CD14-positive monocyte (primary cell): Measurements from ENCODE around the gene IL15RA. TPM values are rescaled to one million over a fixed set of nuclear protein-coding genes. Genes with fewer than 3 reads are reported as not detected.

Experiments
- DNase-seq, 3 donors: peaks; one replicate each; pipeline ENCODE4 v3.0.0-alpha.2; 2011 to 2022
- H2AFZ ChIP-seq: 2 replicates; pipeline ENCODE4 v1.6.0; 2012; ENCODE audit warnings: mild to moderate bottlenecking, low read depth, low read length, inconsistent platforms; ENCODE audit not compliant: insufficient read depth, poor library complexity, severe bottlenecking
- H3K27ac ChIP-seq, 2 donors: 1 replicate in 1 of 2; 2 replicates in 1 of 2; pipeline ENCODE4 v1.5.1; 2012 to 2013; ENCODE audit warnings: low read length in 2 of 2, control low read depth in 1 of 2, inconsistent platforms in 1 of 2, low read depth in 1 of 2, mild to moderate bottlenecking in 1 of 2
- H3K27me3 ChIP-seq, 2 donors: one replicate each; pipeline versions ENCODE4 v1.6.0 to v1.6.1; 2011 to 2013; ENCODE audit warnings: low read length in 2 of 2; ENCODE audit not compliant: control insufficient read depth in 2 of 2, insufficient read depth in 2 of 2
- H3K36me3 ChIP-seq, 2 donors: replicated peaks in 1 of 2; 1 replicate in 1 of 2; 2 replicates in 1 of 2; pipeline versions ENCODE4 v1.5.1 to v1.6.1; 2012 to 2013; ENCODE audit warnings: low read length in 2 of 2, control low read depth in 1 of 2, inconsistent platforms in 1 of 2, mild to moderate bottlenecking in 1 of 2; ENCODE audit not compliant: insufficient read depth in 2 of 2, control insufficient read depth in 1 of 2
- H3K4me1 ChIP-seq, 2 donors: 1 replicate in 1 of 2; 2 replicates in 1 of 2; pipeline versions ENCODE4 v1.5.1 to v1.6.1; 2012 to 2013; ENCODE audit warnings: low read length in 2 of 2, control low read depth in 1 of 2, inconsistent platforms in 1 of 2, mild to moderate bottlenecking in 1 of 2, moderate library complexity in 1 of 2; ENCODE audit not compliant: insufficient read depth in 2 of 2, control insufficient read depth in 1 of 2
- H3K4me2 ChIP-seq: replicated peaks from 2 replicates; pipeline ENCODE3; 2012; ENCODE audit warnings: low read length, moderate library complexity, mild to moderate bottlenecking; ENCODE audit not compliant: poor library complexity, severe bottlenecking; ENCODE audit errors: extremely low read depth
- H3K4me3 ChIP-seq, 3 experiments: fragments of 200-600 bp in 1 of 3; sonication (generic) in 1 of 3; replicated peaks in 1 of 3; 1 replicate in 2 of 3; 2 replicates in 1 of 3; pipeline ENCODE4 v1.5.1; 2011 to 2013; ENCODE audit warnings: low read length in 3 of 3, mild to moderate bottlenecking in 3 of 3, control low read depth in 2 of 3, low read depth in 2 of 3, inconsistent platforms in 1 of 3, moderate library complexity in 1 of 3
- H3K79me2 ChIP-seq: 2 replicates; pipeline ENCODE4 v1.6.0; 2012; ENCODE audit warnings: mild to moderate bottlenecking, control low read depth, inconsistent platforms, low read length, moderate library complexity; ENCODE audit not compliant: insufficient read depth
- H3K9ac ChIP-seq: 2 replicates; pipeline ENCODE4 v1.6.0; 2017; ENCODE audit warnings: low read length, mild to moderate bottlenecking; ENCODE audit not compliant: insufficient read depth, poor library complexity, severe bottlenecking
- H3K9me3 ChIP-seq, 2 donors: replicated peaks in 1 of 2; 1 replicate in 1 of 2; 2 replicates in 1 of 2; pipeline versions ENCODE4 v1.5.1 to v1.6.1; 2012 to 2013; ENCODE audit warnings: low read length in 2 of 2, control low read depth in 1 of 2; ENCODE audit not compliant: control insufficient read depth in 1 of 2, insufficient read depth in 1 of 2
- H4K20me1 ChIP-seq: 2 replicates; pipeline ENCODE4 v1.6.0; 2012; ENCODE audit warnings: mild to moderate bottlenecking, low read length, control low read depth, moderate library complexity; ENCODE audit not compliant: insufficient read depth
- H3K27ac Mint-ChIP-seq, 7 donors: one replicate each; pipeline ENCODE4 v1.8.0; 2020; ENCODE audit warnings: mild to moderate bottlenecking in 7 of 7, mixed read lengths in 7 of 7, moderate library complexity in 6 of 7, inconsistent platforms in 2 of 7
- H3K27me3 Mint-ChIP-seq, 3 donors: one replicate each; pipeline ENCODE4 v1.8.0; 2021 to 2022; ENCODE audit warnings: low read depth in 3 of 3, mild to moderate bottlenecking in 3 of 3, mixed read lengths in 3 of 3, moderate library complexity in 3 of 3, inconsistent platforms in 1 of 3
- H3K36me3 Mint-ChIP-seq, 2 donors: one replicate each; pipeline ENCODE4 v1.8.0; 2020; ENCODE audit warnings: mixed read lengths in 2 of 2, inconsistent platforms in 1 of 2, mild to moderate bottlenecking in 1 of 2
- H3K4me1 Mint-ChIP-seq: one replicate; pipeline ENCODE4 v1.8.0; 2020; ENCODE audit warnings: mild to moderate bottlenecking, mixed read lengths
- H3K4me3 Mint-ChIP-seq, 2 donors: one replicate each; pipeline ENCODE4 v1.8.0; 2020; ENCODE audit warnings: mild to moderate bottlenecking in 2 of 2, mixed read lengths in 2 of 2, moderate library complexity in 1 of 2
- H3K9me3 Mint-ChIP-seq, 7 donors: one replicate each; pipeline ENCODE4 v1.8.0; 2020 to 2022; ENCODE audit warnings: mixed read lengths in 7 of 7, mild to moderate bottlenecking in 6 of 7, moderate library complexity in 6 of 7, inconsistent platforms in 2 of 7
- CTCF ChIP-seq: fragments of 200-600 bp; IDR thresholded peaks from one replicate; pipeline ENCODE4 v1.8.0; 2022; ENCODE audit warnings: antibody characterized with exemption, mild to moderate bottlenecking
- WGBS: methylation state at CpG from one replicate; pipeline ENCODE4 v1.1.5; 2013; ENCODE audit warnings: missing lambda C conversion rate; ENCODE audit not compliant: insufficient coverage; 5-methylcytosine and 5-hydroxymethylcytosine counted together
- intact Hi-C, 2 donors: fragments of 100-400 bp; cut with micrococcal nuclease; formaldehyde crosslinking; loops; one replicate each; pipeline versions ENCODE4 v1.15.0 to v1.15.1; 2023
- polyA plus RNA-seq, 3 donors: library from polyadenylated mRNA; depleted of rRNA in 1 of 3; unstranded in 2 of 3; stranded (reverse) in 1 of 3; fragments of 300-500 nt in 2 of 3; fragments of >200 nt in 1 of 3; fragmentation: Illumina TruSeq in 2 of 3; gene quantifications; 1 replicate in 2 of 3; 2 replicates in 1 of 3; pipeline ENCODE4 v1.2.3, GENCODE V29; 2012 to 2021

Gene IL15RA
- polyA plus RNA-seq, 3 donors = 12.4 to 23.1 (median 12.6) TPM

- Histone ChIP-seq H3K9me3 (peaks cover 4% of the 10 kb centered on the region in 2 donors), H3K9ac (no peak overlapping the region), H3K36me3 (no peaks in the 10 kb centered on the region), H4K20me1 (no peaks in the 10 kb centered on the region), H3K79me2 (no peaks in the 10 kb centered on the region), H3K27ac (no peak overlapping the region), H3K27me3 (no peaks in the 10 kb centered on the region), H2AFZ (no peak overlapping the region), H3K4me3 (no peak overlapping the region), H3K4me1 (no peaks in the 10 kb centered on the region), H3K4me2 (no peak overlapping the region)
- Mint-ChIP-seq H3K4me3 (no peak overlapping the region), H3K27ac (no peak overlapping the region), H3K27me3 (peaks cover 4% of the 10 kb centered on the region in 3 donors), H3K9me3 (peaks cover 2 to 12% (median 5%) of the 10 kb centered on the region in 7 donors), H3K4me1 (peaks cover 7% of the 10 kb centered on the region), H3K36me3 (no peaks in the 10 kb centered on the region)
- intact Hi-C loops = no loop called here
- DNase-seq = peak in 1 of 3 donors; percentile 49
- no CpG with 5 or more reads among the region's 2 CpGs for WGBS
- TF ChIP-seq CTCF = no peak
Observed at GRCh38 chr10:6009150-6009549, 31.8 kb upstream of the IL15RA start.

GRCh38 chr10:6008497-6009142, 31.3 kb upstream of the IL15RA start:
- intact Hi-C loops = no loop called here
- peaks cover 4% of the 10 kb centered on the region in 2 donors for H3K9me3 ChIP-seq

More at GRCh38 chr10:6008497-6009142, 31.3 kb upstream of the IL15RA start:
- Histone ChIP-seq H3K9ac (no peak overlapping the region), H3K79me2 (no peaks in the 10 kb centered on the region), H3K36me3 (no peaks in the 10 kb centered on the region), H3K4me3 (no peak overlapping the region), H3K4me1 (no peaks in the 10 kb centered on the region), H3K4me2 (no peak overlapping the region), H3K27ac (no peak overlapping the region), H3K27me3 (no peaks in the 10 kb centered on the region), H2AFZ (no peak overlapping the region), H4K20me1 (no peaks in the 10 kb centered on the region)
- DNase-seq = no peak
- H3K4me1 Mint-ChIP-seq = peaks cover 4% of the 10 kb centered on the region
- peaks cover 4% of the 10 kb centered on the region in 3 donors for H3K27me3 Mint-ChIP-seq
- no peak for TF ChIP-seq CTCF
- H3K27ac Mint-ChIP-seq = no peak overlapping the region
- no peaks in the 10 kb centered on the region for H3K36me3 Mint-ChIP-seq
- WGBS = 83% methylated on average over 1 of the region's 5 CpGs
- no peak overlapping the region for H3K4me3 Mint-ChIP-seq
- H3K9me3 Mint-ChIP-seq = peaks cover 2 to 12% (median 5%) of the 10 kb centered on the region in 7 donors
